ENCODE measurements around the gene PRKAR2B. TPM values are rescaled to one million over a fixed set of nuclear protein-coding genes. Genes with fewer than 3 reads are reported as not detected.

The PRKAR2B gene
- total and polyA plus RNA-seq, 2 of the 4 experiments (the other 2 are of a cell fraction), result 3.0 to 3.1 TPM

GRCh38 chr7:107046491-107047259 is 2.2 kb downstream of the PRKAR2B start (continued):
- no peak for TF ChIP-seq MAZ (IDR thresholded peaks at IDR 0.05; ENCODE audit: borderline replicate concordance, low read depth, low read length)

- Histone ChIP-seq H3K4me3 (ENCODE audit: insufficient read depth, low read depth, low read length) (no peak overlapping the region), H3K56ac (ENCODE audit: extremely low read depth, insufficient read depth, low read length) (no peak overlapping the region), H2AK5ac (ENCODE audit: low read depth, low read length) (peak overlapping the region; percentile 44; the same call in 1 of the 2 replicates), H4K91ac (ENCODE audit: insufficient read depth, low read depth, low read length) (no peak overlapping the region), H3K27me3 (ENCODE audit: control insufficient read depth, insufficient read depth, low read length) (no peaks in the 10 kb centered on the region), H3K4me2 (ENCODE audit: low read depth, low read length) (no peak overlapping the region), H3K4me1 (ENCODE audit: control insufficient read depth, insufficient read depth, low read length) (peaks cover 4% of the 10 kb centered on the region; the same call in 1 of the 2 replicates), H2BK15ac (ENCODE audit: low read depth, low read length) (0 out of 3 replicates have a peak overlapping the region, but pooled peaks have one; percentile 15), H3K36me3 (ENCODE audit: control insufficient read depth, insufficient read depth, low read length) (no peaks in the 10 kb centered on the region), H3K9me3 (ENCODE audit: control insufficient read depth, insufficient read depth, low read length) (no peaks in the 10 kb centered on the region), H4K20me1 (ENCODE audit: insufficient read depth, low read length) (no peaks in the 10 kb centered on the region), H2AK9ac (replicated peaks; ENCODE audit: low read depth, low read length, poor library complexity) (no peak overlapping the region), H3K9ac (ENCODE audit: low read depth, low read length) (no peak overlapping the region), H3K9me1 (ENCODE audit: insufficient read depth, low read length) (no peaks in the 10 kb centered on the region), H2BK20ac (ENCODE audit: low read depth, low read length) (no peak overlapping the region), H2BK120ac (ENCODE audit: low read depth, low read length) (no peak overlapping the region), H3K4ac (ENCODE audit: low read depth, low read length) (no peak overlapping the region), H2AFZ (replicated peaks; ENCODE audit: low read length, poor library complexity) (no peak overlapping the region), H3K23ac (ENCODE audit: low read depth, low read length) (no peak overlapping the region), H3K14ac (replicated peaks; ENCODE audit: low read depth, low read length) (no peak overlapping the region), H4K8ac (ENCODE audit: low read depth in 2 of 2, low read length in 2 of 2) (no peak overlapping the region), H3K18ac (ENCODE audit: low read depth, low read length) (no peak overlapping the region), H2BK5ac (ENCODE audit: low read depth, low read length, poor library complexity, severe bottlenecking) (no peak overlapping the region), H3K79me1 (ENCODE audit: low read depth in 1 of 2, low read length in 2 of 2) (peaks cover 2 to 7% of the 10 kb centered on the region in 2 experiments; a peak in 2 of 4 replicates), H4K5ac (ENCODE audit: low read depth, low read length) (no peak overlapping the region), H3K27ac (ENCODE audit: insufficient read depth, low read length) (no peak overlapping the region)
- TF ChIP-seq MAFK (IDR thresholded peaks at IDR 0.05; ENCODE audit: low read depth, low read length) (no peak), ELK1 (IDR thresholded peaks at IDR 0.05; ENCODE audit: borderline replicate concordance, low read depth, low read length) (no peak), NFE2L2 (IDR thresholded peaks at IDR 0.05; ENCODE audit: low read depth, low read length) (no peak), RAD21 (IDR thresholded peaks at IDR 0.05; ENCODE audit: low read length) (no peak), BHLHE40 (IDR thresholded peaks at IDR 0.05; ENCODE audit: low read depth, low read length) (no peak), MAZ (IDR thresholded peaks at IDR 0.05; ENCODE audit: borderline replicate concordance, low read depth, low read length) (no peak), CHD1 (IDR thresholded peaks at IDR 0.05; ENCODE audit: low read depth, low read length) (no peak), RFX5 (IDR thresholded peaks at IDR 0.05; ENCODE audit: low read depth, low read length) (no peak)
- in situ Hi-C loops (cut with MboI; ENCODE audit: low sequenced_read_pairs), result no loop called here
- DNase-seq, result peak; percentile 50
- no peak for ATAC-seq (ENCODE audit: low read depth)
- dilution Hi-C loops (cut with HindIII; ENCODE audit: low sequenced_read_pairs, unreplicated experiment), result no loop called here
- CTCF ChIA-PET, result no interaction called here
- no TSS peak for BruUV-seq (replicated peaks)
- 80% methylated on average over 4 of the region's 10 CpGs; no CpG with 5 or more reads in 1 of the 2 experiments for WGBS, 2 experiments (ENCODE audit: extremely low coverage in 2 of 2, insufficient read length in 1 of 2)
- intact Hi-C loops (cut with micrococcal nuclease), result loop anchor here (5.0 to 10.0 kb wide), 4 partner anchors 74 to 873 kb away; no protein-coding TSS in a partner anchor
- POLR2A ChIA-PET (ENCODE audit: unreplicated experiment), result interaction anchor here (0.8 kb wide), 1 partner anchor 82 kb away, joined by 3 read pairs; no protein-coding TSS in a partner anchor
Observed at GRCh38 chr7:107047902-107048782, 3.6 kb downstream of the PRKAR2B start.

Measured in IMR-90 (cell line).